ENCODE data around the gene C6orf132.
"Not testable (repeated sequence)": the region's sequence is repeated elsewhere in the genome, so short reads cannot be mapped to it uniquely, and the experiment has no call there.

Gene C6orf132

GRCh38 chr6:42162812-42163211, 20.4 kb upstream of the C6orf132 start:
- no peak for DNase-seq (ENCODE audit: low read depth)

DNA sequence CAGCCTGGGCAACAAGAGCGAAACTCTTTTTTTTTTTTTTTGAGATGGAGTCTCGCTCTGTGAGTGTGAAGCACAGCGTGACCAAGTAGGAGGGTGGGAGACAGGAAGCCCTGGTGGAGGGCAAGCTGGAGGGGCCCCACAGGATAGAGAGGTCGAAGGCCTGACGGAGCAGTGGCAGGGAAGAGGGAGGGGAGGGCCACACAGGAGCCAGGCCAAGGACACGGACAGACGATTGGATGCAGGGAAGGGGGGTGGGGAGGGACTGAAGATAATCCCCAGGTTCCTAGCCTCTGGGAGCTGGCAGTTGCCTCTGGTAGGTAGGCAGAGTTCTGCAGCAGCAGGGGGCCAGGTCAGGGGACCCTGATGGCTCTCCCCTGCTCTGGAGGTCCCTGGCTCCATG, 20.0 kb upstream of the C6orf132 start:
- DNase-seq (ENCODE audit: low read depth), result no peak

DNA sequence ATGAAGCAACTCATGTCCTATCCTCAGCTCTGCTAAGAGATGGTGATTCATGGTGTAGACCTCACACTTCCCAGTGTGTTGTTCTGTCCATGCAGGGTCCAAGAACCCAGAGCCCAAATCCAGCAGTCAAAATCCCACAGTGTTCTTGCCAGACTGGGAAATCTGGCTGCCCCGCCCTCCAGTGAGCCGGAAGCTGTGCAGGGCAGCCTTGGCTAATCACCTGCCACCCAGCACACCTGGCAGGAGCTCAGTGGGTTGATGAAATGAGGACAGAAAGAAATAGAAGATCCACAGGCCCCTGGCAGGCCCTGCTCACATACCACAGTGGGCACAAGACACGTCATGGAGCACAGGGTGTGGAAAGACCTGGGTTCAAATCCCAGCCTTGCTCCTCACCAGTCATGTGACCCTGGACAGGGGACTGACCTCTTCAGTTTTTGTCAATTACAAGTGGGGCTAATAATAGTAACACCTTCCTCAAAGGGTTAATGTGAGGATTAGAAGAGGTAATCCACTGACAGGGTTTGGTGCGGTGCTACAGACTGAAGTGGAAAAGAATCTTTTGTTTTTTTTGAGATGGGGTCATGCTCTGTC, 17.1 kb upstream of the C6orf132 start:
- no peak for DNase-seq (ENCODE audit: low read depth)

- no peak for DNase-seq (ENCODE audit: low read depth)
Measured at GRCh38 chr6:42158631-42159030, 16.2 kb upstream of the C6orf132 start.

- no peak for DNase-seq (ENCODE audit: low read depth)
Measured at GRCh38 chr6:42158011-42158410, 15.6 kb upstream of the C6orf132 start.

DNA sequence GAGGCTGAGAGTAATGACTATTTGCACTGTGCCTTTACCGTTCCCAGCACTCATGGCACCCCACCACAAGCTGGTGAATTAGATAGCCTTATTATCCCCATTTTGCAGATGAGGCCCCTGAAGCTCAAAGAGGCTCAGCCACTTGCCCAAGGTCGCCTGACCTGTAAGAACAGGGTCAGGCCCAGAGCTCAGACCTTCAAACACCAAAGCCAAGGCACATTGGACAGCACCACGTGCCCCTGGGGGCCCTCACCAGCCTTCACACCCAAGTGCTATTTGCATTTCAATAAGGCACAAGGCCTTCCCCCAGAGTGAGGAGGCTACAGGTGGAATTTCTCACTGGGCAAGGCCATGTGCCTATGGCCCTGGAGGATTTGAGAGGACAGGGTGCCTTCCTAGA, 14.2 kb upstream of the C6orf132 start:
- no peak for DNase-seq (ENCODE audit: low read depth)

- DNase-seq (ENCODE audit: low read depth), result no peak
Measured at GRCh38 chr6:42155293-42155692, 12.9 kb upstream of the C6orf132 start.

- DNase-seq (ENCODE audit: low read depth), result no peak
Measured at GRCh38 chr6:42154461-42155209, 12.2 kb upstream of the C6orf132 start.

DNA sequence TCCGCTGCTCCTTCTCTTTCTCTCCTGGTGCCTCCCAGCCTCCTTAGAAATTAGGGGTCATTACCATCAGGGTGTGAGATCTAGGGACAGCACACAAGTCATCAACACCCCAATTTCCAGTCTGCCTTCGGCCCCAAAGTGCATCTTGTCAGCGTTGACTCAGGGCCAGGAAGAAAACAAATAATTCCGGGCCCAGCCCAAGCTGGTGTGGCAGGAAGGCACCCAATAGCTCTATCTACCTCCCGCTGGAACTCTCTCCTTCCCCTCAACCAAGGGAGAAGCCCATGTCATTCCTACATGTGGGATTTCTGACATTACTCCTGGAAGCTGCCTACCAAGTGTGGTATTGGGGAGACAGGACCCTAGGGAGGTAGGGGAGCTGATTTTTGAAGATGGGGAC, 11.5 kb upstream of the C6orf132 start:
- DNase-seq (ENCODE audit: low read depth), result no peak

DNA sequence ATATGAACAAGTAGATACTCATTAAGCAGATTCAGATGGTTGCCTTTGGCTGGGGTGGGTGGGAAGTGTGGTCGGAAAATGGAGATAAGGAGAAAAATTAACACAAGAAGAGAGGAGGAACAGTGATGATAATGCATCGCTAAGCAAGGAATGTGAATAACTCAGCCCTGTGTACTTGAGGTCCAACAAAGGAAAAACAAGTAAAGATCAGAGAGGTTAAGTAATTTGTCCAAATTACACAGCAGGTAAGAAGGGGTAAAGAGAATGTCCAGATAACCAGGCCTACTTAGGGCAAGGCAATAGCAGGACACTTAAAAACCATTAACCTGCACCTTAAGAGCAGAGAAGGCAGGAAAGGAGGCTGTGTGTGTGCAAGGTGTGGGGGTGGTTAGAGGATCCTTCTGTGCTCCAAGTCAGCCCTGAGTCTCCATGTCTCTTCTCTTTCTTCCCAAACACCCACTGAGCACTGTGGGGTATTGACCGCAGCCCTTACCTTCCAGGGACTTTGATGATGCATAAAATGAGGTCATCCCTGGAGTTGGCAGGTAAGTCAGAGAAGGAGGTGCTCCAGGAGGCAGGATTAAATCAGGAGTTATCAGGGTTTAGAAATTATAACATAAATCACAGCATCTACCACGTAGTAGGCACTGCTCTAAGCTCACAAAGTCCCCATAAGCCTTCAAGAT, 10.3 kb upstream of the C6orf132 start:
- DNase-seq (ENCODE audit: low read depth), result not testable (repeated sequence)

GRCh38 chr6:42152024-42152423, 9.6 kb upstream of the C6orf132 start:
- DNase-seq (ENCODE audit: low read depth), result no peak

DNA sequence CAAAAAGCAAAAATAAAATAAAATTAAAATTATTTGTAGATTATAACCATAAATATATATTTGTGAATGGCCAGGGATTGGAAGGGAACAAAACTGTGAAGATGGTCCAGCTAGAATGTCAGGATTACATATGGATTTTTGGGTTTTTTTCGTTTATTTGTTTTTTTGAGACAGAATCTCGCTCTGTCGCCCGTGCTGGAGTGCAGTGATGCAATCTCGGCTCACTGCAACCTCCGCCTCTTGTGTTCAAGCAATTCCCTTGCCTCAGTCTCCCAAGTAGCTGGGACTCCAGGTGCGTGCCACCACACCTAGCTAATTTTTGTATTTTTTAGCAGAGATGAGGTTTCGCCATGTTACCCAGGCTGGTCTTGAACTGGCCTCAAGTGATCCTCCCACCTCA, 7.8 kb upstream of the C6orf132 start:
- DNase-seq (ENCODE audit: low read depth), result no peak

- DNase-seq (ENCODE audit: low read depth), result no peak
Measured at GRCh38 chr6:42148058-42148457, 5.6 kb upstream of the C6orf132 start.

DNA sequence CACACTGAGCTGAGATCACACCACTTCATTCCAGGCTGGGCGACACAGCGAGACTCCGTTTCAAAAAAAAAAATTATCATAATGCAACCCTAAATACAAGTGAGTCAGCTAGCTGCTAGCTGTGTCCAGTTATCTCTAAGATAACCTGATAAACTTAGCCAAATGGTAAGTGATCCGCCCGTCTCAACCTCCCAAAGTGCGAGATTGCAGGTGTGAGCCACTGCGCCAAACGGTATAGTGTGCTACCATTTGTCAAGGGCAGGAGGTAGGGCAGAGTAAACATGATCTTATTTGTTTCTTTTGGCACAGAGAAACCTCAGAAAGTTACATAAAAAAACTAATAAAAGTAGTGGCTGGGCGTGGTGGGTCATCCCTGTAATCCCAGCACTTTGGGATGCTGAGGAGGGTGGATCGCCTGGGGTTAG, 4.7 kb upstream of the C6orf132 start:
- no peak for DNase-seq (ENCODE audit: low read depth)

- DNase-seq (ENCODE audit: low read depth), result no peak
Measured at GRCh38 chr6:42141603-42142117, 760 bp downstream of the C6orf132 start.

DNA sequence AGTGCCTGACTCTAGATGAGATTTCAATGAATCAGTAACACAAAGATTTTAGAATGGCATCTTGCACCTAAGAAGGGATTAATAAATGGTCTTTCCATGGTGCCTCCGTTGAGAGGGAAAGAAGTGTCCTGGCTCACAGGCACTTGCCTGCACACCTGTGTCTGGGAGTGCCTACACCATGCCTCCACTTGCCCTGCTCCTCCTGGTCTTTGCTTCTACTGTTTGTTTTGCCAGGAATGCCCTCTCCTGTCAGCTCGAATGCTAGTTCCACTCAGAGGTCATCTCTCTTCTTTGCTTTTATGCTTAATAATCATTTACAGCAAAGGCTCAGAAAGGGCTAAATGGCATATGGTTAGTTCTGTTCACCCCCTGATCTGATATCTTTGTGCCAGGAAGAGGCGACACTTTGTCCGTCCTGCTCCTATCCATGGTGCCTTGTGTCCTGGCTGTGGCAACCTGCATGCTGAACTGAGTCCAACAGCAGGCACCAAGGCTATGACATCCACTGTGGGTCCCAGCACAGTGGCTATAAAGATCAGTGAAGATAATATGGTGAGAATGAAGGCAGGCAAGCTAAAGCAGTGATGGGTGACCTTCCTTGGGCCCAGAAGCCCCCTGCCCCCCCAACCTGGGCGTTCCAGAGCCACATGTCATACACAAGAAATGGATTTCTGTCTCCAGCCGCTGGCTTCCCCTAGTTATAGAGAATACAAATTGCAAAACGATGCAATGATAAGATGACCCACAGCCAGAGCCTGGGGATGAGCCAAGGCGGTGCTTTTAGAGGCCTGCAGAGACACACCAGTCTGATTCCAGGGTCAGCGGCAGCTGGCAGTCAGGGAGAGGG, 1.4 kb downstream of the C6orf132 start:
- DNase-seq (ENCODE audit: low read depth), result no peak

- no peak for DNase-seq (ENCODE audit: low read depth)
Measured at GRCh38 chr6:42140032-42140431, 2.4 kb downstream of the C6orf132 start.

GRCh38 chr6:42138630-42139619, 3.5 kb downstream of the C6orf132 start:
- DNase-seq (ENCODE audit: low read depth), result no peak

DNA sequence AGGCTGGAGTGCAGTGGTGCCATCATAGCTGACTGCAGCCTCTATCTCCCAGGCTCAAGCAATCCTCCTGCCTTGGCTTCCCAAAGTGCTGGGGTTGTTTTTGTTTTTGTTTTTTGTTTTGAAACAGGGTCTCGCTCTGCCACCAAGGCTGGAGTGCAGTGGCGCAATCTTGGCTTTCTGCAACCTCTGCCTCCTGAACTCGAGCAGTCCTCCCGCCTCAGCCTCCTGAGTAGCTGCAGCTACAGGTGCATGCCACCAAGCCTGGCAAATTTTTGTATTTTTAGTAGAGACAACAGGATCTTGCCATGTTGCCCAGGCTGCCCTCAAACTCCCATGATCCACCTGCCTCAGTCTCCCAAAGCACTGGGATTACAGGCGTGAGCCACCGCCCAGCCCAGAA, 4.2 kb downstream of the C6orf132 start:
- DNase-seq (ENCODE audit: low read depth), result no peak

DNA sequence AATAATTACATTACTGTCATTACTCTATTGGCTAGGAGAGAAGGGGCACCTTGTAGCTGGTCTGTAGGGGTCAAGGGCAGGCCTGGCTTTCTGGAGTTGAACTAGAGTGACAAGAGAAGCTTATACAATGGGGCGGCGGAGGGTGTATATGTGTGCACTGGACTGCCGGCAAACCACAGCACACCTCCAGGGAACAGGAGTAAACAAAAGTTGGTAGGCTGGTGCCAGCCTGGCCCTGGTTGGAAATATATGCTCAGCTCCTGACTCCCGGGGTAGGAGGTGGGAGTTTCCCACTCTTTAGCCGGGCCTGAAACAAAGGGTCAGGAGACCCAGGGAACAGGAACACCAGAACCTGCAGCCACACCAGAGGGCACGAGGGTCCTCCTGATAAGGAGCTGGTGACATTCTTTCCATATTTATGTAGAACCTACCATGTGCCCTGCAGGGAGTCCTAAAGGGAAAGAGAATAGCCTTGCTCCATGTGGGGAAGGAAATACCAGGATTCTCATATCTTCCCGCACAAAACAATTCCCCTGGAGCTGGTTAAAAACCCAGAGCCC, 5.1 kb downstream of the C6orf132 start:
- no peak for DNase-seq (ENCODE audit: low read depth)

All from CMK (cell line).